ENCODE data around the gene PEX5L.
A peak's percentile ranks its signal among the peaks of the same experiment; 100 is the strongest.

The PEX5L gene

GRCh38 chr3:180036671-180037455, at the start of gene PEX5L:
TSS of gene PEX5L (minus strand) at chr3:180036937. CDS start at chr3:180036599, 338 bp downstream.
- DNase-seq (ENCODE audit: low read depth), result peak; percentile 42
- peak within 1 kb of the TSS; percentile 26 for H3K4me3 ChIP-seq (replicated peaks; ENCODE audit: low read depth, low read length)
- no peak for TF ChIP-seq CTCF (IDR thresholded peaks at IDR 0.05; ENCODE audit: low read length, missing control alignments)

- no peak for TF ChIP-seq CTCF (IDR thresholded peaks at IDR 0.05; ENCODE audit: low read length, missing control alignments)
- no peak overlapping the region for H3K4me3 ChIP-seq (replicated peaks; ENCODE audit: low read depth, low read length)
- DNase-seq (ENCODE audit: low read depth), result no peak
Measured at GRCh38 chr3:180085122-180085710, 48.5 kb upstream of the PEX5L start.

GRCh38 chr3:180082699-180083098, 46.0 kb upstream of the PEX5L start:
- H3K4me3 ChIP-seq (replicated peaks; ENCODE audit: low read depth, low read length), result no peak overlapping the region
- DNase-seq (ENCODE audit: low read depth), result no peak
- TF ChIP-seq CTCF (IDR thresholded peaks at IDR 0.05; ENCODE audit: low read length, missing control alignments), result no peak

- H3K4me3 ChIP-seq (replicated peaks; ENCODE audit: low read depth, low read length), result no peak overlapping the region
- TF ChIP-seq CTCF (IDR thresholded peaks at IDR 0.05; ENCODE audit: low read length, missing control alignments), result no peak
- no peak for DNase-seq (ENCODE audit: low read depth)
Measured at GRCh38 chr3:180078592-180078991, 41.9 kb upstream of the PEX5L start.

GRCh38 chr3:180073561-180073960, 36.8 kb upstream of the PEX5L start:
- DNase-seq (ENCODE audit: low read depth), result no peak
- no peak for TF ChIP-seq CTCF (IDR thresholded peaks at IDR 0.05; ENCODE audit: low read length, missing control alignments)
- no peak overlapping the region for H3K4me3 ChIP-seq (replicated peaks; ENCODE audit: low read depth, low read length)

GRCh38 chr3:180072786-180073185, 36.0 kb upstream of the PEX5L start:
- no peak for TF ChIP-seq CTCF (IDR thresholded peaks at IDR 0.05; ENCODE audit: low read length, missing control alignments)
- DNase-seq (ENCODE audit: low read depth), result no peak
- H3K4me3 ChIP-seq (replicated peaks; ENCODE audit: low read depth, low read length), result no peak overlapping the region
